GM18505 (cell line): Measurements from ENCODE around the gene UXT.

Experiments
- ATAC-seq: cut with Tn5 transposase; IDR thresholded peaks from one replicate; pipeline ENCODE4 v1.9.1; 2021; ENCODE audit not compliant: unreplicated experiment
- POLR2A ChIP-seq: IDR thresholded peaks from 4 replicates; pipeline ENCODE4 v1.6.1; 2011; ENCODE audit warnings: borderline replicate concordance; ENCODE audit not compliant: insufficient read depth, insufficient read length; ENCODE audit errors: extremely low read depth

Gene UXT

DNA sequence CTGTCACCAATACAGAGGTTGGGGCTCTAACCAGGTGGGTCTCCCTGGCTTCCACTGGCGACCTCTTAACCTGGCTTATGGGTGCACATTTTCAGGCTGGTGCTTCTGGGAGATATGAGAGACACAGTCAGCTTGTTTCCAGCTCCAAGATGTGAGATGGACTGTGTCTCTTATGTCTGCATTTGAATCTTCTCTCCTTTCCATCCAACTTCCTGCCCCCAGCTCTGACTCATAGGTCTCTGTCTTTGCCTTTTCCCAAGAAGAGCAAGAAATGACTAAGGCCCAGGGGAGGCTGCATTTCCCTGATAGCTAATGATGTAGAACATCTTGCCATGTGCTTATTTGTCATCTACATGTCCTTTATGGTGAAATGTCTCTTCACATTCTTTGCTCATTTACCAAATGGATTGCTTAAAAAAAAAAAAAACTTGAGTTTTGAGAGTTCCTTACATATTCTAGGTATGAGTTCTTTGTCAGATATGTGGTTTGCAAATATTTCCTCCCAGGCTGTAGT lies 3.2 kb upstream of the UXT start:
- ATAC-seq: no peak
- TF ChIP-seq POLR2A: no peak

DNA sequence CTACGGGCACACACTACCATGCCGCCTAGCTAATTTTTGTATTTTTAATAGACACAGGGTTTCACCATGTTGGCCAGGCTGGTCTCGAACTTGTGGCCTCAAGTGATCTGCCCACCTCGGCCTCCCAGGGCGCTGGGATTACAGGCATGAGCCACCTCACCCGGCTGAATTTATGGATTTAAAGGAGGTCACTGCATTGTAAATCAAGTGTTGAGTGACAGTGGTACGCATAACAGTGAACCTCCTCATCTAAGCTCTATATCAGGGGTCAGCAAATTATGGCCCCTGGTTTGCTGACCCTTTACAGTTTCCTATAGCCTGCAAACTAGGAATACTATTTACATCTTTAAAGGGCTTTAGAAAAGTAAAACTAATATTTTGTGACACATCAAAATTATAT lies 2.6 kb upstream of the UXT start:
- no peak for ATAC-seq
- TF ChIP-seq POLR2A: no peak

DNA sequence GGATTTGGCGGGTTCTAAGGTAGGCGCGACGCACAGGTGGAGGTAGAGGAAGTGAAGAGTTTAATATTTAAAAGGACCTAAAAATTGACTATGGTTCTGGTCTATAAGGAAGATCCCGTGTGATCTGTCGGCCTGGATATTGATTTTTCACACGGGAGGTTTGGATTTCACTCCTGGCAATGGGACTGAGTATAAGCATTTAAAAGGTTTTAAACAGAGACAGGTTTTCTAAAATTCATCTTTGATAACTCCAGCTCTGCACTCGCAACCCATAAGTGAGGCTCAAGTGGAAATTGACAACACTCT lies 394 bp upstream of the UXT start:
- no peak for ATAC-seq
- TF ChIP-seq POLR2A: no peak

DNA sequence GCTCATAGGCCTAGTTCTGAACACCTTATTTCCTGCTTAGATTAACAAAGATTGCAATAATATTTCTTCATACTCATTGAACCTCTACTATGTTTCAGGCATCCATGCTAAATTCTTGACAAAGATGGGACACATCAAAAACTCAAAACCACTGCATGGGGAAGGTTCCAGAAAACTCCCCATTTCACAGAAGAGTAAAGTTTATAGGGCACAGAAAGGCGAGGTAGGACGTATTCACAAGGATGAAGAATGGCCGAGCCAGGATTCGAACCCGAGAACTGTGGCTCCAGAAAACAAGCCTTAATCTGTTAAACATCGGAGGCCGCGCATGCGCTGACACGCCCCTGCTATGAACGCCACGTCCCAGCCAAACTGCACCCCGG lies 688 bp downstream of the UXT start:
- no peak for ATAC-seq
- no peak for TF ChIP-seq POLR2A

DNA sequence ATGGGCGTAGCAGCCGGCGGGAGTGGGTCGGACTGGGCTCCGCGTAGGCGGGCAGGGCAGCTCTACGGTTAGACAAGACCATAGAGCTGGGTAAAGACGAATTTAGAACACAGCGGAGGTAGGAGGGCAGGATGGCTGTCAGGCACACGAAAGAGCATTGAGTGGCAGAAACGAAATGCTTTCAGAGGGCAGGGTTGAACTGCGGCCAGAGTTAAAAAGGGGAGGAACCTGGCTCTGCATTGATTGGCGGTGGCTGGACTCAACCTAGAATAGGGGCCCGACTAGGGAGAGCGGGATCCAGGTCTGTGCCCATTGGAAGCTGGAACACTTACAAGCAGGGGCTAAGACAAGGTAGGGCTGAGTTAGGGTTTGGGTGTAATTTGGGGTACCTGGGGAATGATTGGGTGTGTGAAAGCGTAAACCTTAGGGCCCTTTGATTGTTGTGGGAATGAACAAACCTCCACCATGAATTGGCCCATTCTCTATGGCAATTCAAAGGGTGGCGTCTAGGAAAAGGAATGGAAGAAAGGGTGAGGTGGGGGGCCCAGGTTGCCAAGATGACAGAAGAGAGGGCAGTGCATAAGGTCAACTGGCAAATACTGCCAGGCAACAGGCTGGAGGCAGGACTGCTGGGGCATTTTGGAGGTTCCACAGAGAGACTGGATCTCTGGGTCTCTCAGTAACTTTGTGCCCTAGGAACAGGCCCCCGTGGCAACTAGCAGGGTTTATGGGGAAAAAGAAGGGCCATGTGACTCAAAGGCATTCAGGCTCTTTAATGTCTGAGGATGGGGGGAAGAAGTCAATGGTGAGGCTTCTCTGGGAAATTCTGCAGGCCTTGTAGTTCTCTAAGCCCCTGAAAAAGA lies 7.7 kb downstream of the UXT start:
- TF ChIP-seq POLR2A: peak; percentile 41
- no peak for ATAC-seq

DNA sequence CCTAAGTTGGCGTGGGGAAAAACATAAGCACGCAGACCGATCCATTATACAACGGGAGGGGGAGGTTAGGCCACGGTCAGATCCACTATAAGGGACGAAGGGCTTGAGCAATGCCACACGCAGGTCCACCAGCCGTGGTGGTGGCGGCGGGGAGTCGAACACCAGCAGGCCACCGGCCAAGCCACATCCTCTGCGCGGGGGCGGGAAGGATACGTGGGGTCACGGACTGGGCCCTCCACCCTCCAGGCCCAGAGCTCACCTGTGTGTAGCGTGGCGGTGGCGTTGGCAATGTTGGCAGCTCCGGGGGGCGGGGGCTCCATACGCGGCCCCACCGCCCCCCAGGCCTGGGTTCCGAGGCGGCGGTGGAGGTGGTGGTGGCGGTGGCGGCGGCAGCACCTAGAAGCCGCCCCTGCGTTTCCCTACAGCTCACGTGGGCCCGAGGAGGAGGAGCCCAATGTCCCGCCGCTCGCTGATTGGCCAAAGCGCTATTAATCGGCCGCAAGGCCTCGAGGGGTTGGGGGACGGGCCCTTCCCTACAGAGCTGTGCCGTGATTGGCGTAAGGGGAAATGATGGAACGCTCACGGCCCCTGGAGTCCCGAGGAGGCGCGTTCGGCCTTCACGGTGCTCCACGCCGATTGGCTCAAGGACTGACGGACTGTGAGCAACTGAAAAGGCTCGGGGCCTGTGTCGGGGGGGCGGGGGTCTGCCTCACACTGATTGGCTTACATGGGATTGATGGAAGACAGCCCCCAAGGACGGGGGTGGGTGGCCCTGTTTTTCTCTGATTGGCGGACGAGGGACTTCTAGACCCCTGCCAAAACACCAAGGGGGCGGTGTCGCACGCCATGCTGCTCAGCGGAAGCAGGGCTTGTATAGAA lies 8.6 kb downstream of the UXT start, which contains the start of gene ELK1:
TSS of gene ELK1 (minus strand) at position 400 of the 879 bp plus-strand sequence. CDS start 9,122 bp downstream, outside the sequence.
- TF ChIP-seq POLR2A: peak; percentile 54
- ATAC-seq: peak; percentile 84

DNA sequence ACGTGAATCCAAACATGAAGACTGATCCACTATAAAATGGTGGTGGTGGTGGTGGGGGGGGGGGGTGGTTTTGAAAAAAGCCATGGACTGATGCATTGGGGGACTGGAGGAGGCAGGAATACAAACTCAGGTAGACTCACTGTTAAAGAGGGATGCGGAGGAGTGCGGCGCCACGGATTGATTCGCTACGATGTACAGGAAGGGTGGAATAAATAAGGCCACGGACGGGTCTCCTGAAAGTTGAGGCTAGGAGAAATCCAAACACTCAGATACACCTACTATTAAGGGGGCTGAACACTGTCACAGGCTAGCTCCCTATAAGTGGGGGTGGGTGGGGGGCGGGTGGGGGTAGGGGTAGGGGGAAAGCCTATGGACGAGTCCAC lies 9.2 kb downstream of the UXT start:
- ATAC-seq: no peak
- TF ChIP-seq POLR2A: no peak

DNA sequence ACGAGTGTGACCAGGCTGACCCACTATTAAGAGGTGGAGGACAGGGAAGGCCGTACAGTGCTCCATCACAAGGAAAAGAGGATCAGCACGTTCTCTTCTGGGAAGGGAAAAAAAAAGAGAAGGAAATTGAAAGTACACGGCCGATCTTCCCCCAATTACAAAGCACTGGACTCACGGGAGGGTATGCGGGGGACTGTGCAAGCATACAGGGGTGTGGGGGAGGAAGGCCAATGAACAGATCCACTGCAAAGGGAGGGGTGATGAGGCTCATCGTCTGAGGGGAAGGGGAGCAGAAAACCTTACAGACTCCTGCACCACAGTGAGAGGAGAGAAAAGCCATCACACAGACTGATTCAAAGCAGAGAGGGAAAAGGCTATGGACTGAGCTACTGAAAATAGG lies 9.7 kb downstream of the UXT start:
- ATAC-seq: no peak

DNA sequence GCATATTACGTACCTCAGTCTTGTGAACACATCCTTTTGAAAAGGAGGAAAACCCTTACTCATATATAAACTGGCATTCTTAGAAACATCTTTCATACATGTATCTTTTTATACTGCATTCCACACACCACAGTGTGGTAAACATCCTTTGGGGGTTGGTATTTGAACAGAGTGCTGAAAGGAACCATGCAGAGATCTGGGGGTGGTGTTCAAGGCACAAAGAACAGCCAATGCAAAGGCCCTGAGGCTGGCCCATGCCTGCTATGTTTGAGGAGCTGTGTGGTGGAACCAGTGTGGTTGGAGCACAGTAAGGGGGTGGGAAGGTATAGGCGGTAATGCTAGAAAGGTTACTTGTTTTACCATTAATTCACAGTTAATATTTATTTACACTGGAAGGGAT lies 10.6 kb downstream of the UXT start:
- ATAC-seq: no peak
- TF ChIP-seq POLR2A: no peak

More for the DNA sequence above, 9.7 kb downstream of the UXT start:
- TF ChIP-seq POLR2A: no peak

DNA sequence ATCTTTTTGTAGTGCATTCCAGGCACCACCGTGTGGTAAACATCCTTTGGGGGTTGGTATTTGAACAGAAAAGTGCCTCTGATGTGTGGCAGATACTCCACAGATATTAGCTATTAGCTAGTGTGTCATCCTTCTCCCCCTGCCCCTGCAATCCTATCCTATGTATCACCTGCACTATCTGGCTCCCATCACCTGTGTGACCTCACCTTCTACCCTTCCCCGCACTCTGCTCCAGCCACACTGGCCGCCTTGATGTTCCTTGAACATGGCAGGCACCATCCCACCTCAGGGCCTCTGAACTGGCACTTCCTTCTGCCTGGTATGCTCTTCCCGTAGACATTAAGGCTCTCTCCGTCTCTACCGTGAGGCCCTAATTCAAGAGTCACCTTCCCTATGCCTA lies 12.3 kb downstream of the UXT start:
- ATAC-seq: no peak
- no peak for TF ChIP-seq POLR2A

DNA sequence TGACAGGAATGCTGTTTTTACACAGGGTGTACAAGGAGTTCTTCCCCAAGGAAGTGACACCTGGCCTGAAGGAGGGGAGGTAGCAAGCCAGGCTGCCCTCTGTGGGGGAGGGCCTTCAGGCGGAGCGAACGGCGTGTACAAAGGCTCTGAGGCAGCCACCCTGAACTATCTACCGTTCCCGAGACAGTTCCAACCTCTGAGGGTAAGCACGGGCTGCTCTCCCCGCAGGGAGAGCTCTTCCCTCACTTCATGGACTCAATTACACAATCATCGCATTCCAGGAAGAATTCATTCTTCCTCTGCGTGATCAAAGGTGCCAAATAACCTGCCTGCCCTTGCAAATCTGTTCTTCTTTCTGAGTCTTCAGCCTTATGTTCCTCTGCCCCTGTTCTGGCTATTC lies 13.4 kb downstream of the UXT start:
- no peak for TF ChIP-seq POLR2A
- ATAC-seq: no peak

DNA sequence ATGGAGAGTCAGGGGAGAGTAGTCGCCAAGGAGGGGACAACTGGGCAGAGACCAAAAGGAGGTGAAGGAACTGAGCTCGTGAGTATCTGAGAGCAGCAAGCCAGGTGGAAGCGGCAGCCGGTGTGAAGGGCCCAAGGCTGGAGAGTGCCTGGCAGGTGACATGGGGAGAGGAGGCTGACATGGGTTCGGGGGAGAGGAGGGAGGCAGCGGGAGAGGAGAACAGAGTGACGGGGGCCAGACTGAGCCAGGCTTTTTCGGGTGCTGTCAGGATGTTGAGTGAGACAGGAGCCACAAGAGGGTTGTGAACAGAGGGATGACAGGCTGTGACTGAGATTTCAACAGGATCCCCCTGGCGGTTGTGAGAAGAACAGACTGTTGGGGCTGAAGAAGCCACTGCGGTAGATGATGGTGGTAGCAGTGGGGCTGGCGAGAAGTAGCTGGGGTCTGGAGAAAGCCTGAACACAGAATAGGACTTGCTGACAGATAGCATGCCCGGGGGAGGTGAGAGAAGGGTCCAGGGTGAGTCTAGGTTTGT lies 14.4 kb downstream of the UXT start:
- no peak for ATAC-seq
- no peak for TF ChIP-seq POLR2A

DNA sequence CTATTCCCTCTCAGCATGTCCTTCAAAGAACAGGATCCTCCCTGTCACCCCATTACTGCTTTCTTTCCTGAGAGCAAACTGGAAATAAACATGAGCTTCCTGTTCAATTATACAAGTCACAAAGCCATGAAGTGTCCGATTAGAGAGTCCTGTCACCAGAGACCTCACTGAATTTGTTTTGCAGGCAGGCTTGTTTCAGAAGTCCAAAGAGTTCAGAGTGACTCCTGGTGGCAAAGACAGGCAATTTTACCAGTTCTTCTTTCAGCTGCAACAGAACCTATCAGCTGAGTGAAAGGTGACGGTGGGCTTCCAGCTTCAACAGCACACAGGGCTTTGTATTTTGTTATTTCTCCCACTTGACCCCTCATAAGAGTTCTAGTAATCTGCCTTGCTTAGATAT lies 15.1 kb downstream of the UXT start:
- TF ChIP-seq POLR2A: no peak
- no peak for ATAC-seq

DNA sequence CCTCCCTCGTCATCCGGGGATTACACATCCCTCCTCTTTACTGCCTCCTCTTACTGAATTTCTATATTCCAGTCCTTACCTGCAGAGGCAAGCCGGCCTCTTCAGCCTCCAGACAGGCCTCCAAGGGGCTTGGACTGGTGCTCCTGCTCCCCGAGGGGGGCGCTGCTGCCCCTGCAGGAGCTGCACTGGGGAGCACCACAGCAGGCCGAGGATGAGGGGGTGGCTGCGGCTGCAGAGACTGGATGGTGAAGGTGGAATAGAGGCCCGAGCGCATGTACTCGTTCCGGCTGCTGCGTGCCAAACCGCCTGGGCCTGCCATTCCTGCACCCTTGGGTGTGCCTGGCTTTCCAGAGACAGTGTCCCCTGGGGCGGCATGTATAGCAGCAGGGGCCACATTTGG lies 20.2 kb downstream of the UXT start:
- ATAC-seq: no peak

DNA sequence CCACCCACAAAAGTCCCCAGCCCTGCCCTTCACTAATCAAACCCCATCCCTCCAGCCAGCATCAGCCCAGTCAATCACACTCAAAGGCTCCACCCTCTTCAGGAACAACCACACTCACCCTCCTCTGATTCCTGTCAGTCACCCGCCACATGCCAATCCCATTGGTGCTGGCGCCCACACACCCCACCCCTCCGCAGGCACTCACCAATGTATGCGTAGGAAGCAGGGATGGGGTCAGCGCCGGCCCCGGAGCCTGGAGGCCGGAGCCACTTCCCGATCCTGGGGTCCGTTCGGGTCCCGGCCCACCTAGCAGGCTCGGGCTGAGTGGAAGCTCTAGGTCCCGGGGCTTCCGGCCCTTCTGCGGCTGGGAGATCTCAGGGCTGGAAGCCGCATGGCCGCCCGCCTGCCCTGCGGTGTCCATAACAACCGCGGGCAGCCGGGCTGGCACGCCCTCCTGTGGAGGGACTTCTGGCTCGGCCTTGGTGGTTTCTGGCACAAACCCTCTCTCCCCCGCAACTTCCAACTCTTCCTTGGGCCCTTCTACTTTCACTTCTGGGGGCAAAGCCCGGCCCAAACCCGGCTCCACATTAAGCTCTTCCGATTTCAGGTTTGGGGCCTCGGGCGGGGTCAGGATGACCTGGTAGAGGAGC lies 21.3 kb downstream of the UXT start:
- peak; percentile 76 for ATAC-seq

More for the DNA sequence above, 20.2 kb downstream of the UXT start:
- TF ChIP-seq POLR2A: no peak

More for the DNA sequence above, 21.3 kb downstream of the UXT start:
- TF ChIP-seq POLR2A: no peak
